ENCODE results near the gene MYLIP.

MYLIP gene

GRCh38 chr6:16106991-16107787 lies 21.7 kb upstream of the MYLIP start:
- H3K4me3 ChIP-seq (ENCODE audit: low read depth, low read length), result no peak overlapping the region
- no peak for TF ChIP-seq CTCF (IDR thresholded peaks at IDR 0.05; ENCODE audit: low read depth, low read length)

GRCh38 chr6:16108419-16108818 lies 20.5 kb upstream of the MYLIP start:
- H3K4me3 ChIP-seq (ENCODE audit: low read depth, low read length), result no peak overlapping the region
- no peak for TF ChIP-seq CTCF (IDR thresholded peaks at IDR 0.05; ENCODE audit: low read depth, low read length)

GRCh38 chr6:16108921-16109658 lies 19.8 kb upstream of the MYLIP start:
- H3K4me3 ChIP-seq (ENCODE audit: low read depth, low read length), result no peak overlapping the region
- no peak for TF ChIP-seq CTCF (IDR thresholded peaks at IDR 0.05; ENCODE audit: low read depth, low read length)

GRCh38 chr6:16109659-16110305 lies 19.1 kb upstream of the MYLIP start:
- H3K4me3 ChIP-seq (ENCODE audit: low read depth, low read length), result no peak overlapping the region
- no peak for TF ChIP-seq CTCF (IDR thresholded peaks at IDR 0.05; ENCODE audit: low read depth, low read length)

- TF ChIP-seq CTCF (IDR thresholded peaks at IDR 0.05; ENCODE audit: low read depth, low read length), result no peak
- H3K4me3 ChIP-seq (ENCODE audit: low read depth, low read length), result no peak overlapping the region
These were observed 10.1 kb upstream of the MYLIP start for GRCh38 chr6:16118825-16119224.

- no peak overlapping the region for H3K4me3 ChIP-seq (ENCODE audit: low read depth, low read length)
- TF ChIP-seq CTCF (IDR thresholded peaks at IDR 0.05; ENCODE audit: low read depth, low read length), result no peak
These were observed 7.5 kb upstream of the MYLIP start for GRCh38 chr6:16121339-16121738.

GRCh38 chr6:16122197-16122596 lies 6.7 kb upstream of the MYLIP start:
- no peak overlapping the region for H3K4me3 ChIP-seq (ENCODE audit: low read depth, low read length)
- no peak for TF ChIP-seq CTCF (IDR thresholded peaks at IDR 0.05; ENCODE audit: low read depth, low read length)

Data from WI38 (cell line).